HepG2 (cell line): ENCODE measurements around the gene LGALS3. TPM values are rescaled to one million over a fixed set of nuclear protein-coding genes. Genes with fewer than 3 reads are reported as not detected.

Source experiments
- KLF6 ChIP-seq: IDR thresholded peaks from 2 replicates; pipeline ENCODE4 v1.8.0; 2016; ENCODE audit warnings: missing biosample characterization, missing genetic modification reagents
- NCOA5 ChIP-seq: sonication (generic); formaldehyde crosslinking; IDR thresholded peaks from 2 replicates; pipeline ENCODE4 v1.4.0; 2020; ENCODE audit warnings: missing genetic modification reagents
- NFYC ChIP-seq: IDR thresholded peaks from 2 replicates; pipeline ENCODE4 v1.6.1; 2016; ENCODE audit warnings: missing genetic modification reagents, missing compliant biosample characterization
- NONO ChIP-seq, 2 experiments: fragments of 450-650 bp in 1 of 2; sonication (generic) in 1 of 2; formaldehyde crosslinking in 1 of 2; IDR thresholded peaks in 1 of 2; conservative IDR thresholded peaks in 1 of 2; 2 replicates each; pipeline versions ENCODE4 v1.6.1 to v1.8.0; 2017 to 2022; ENCODE audit warnings: mild to moderate bottlenecking in 1 of 2, missing genetic modification reagents in 1 of 2, moderate library complexity in 1 of 2
- PCBP2 ChIP-seq: fragments of 200-400 bp; formaldehyde crosslinking; optimal IDR thresholded peaks from 2 replicates; pipeline ENCODE3; 2018; ENCODE audit warnings: low read length, low read depth; ENCODE audit not compliant: poor library complexity, severe bottlenecking
- ZFP90 ChIP-seq: sonication (generic); formaldehyde crosslinking; IDR thresholded peaks from 2 replicates; pipeline ENCODE4 v1.8.0; 2022; ENCODE audit warnings: missing genetic modification reagents, mild to moderate bottlenecking, inconsistent platforms, borderline replicate concordance
- ZNF333 ChIP-seq: sonication (generic); formaldehyde crosslinking; IDR thresholded peaks from 2 replicates; pipeline ENCODE4 v1.4.0; 2020; ENCODE audit warnings: mild to moderate bottlenecking, missing genetic modification reagents, borderline replicate concordance
- polyA plus RNA-seq, 8 experiments: library from polyadenylated mRNA; depleted of rRNA in 3 of 8; stranded (reverse) in 7 of 8; unstranded in 1 of 8; fragments of >200 nt; fragmentation: Illumina TruSeq in 4 of 8; extraction: Trizol in 4 of 8; gene quantifications; 2 replicates each; pipeline versions ENCODE4 v1.2.1 to v1.2.3, GENCODE V29; 2011 to 2016; ENCODE audit warnings: low read depth in 4 of 8, missing spikeins in 1 of 8, mixed read lengths in 1 of 8; ENCODE audit not compliant: insufficient read depth in 1 of 8
- total RNA-seq, 5 experiments: library from RNA; depleted of rRNA; stranded (reverse); fragments of >200 nt; fragmentation: Illumina TruSeq; extraction: Trizol; gene quantifications; 2 replicates each; pipeline ENCODE4 v1.2.3, GENCODE V29; 2016; ENCODE audit warnings: low read depth in 1 of 5
- TF ChIP-seq, protein P1 (sequence below): sonication (generic); formaldehyde crosslinking; IDR thresholded peaks from 2 replicates; pipeline ENCODE4 v1.5.0; 2020; ENCODE audit warnings: mild to moderate bottlenecking, missing genetic modification reagents
- TF ChIP-seq, protein P2 (sequence below): sonication (generic); formaldehyde crosslinking; IDR thresholded peaks from 2 replicates; pipeline ENCODE4 v1.4.0; 2020; ENCODE audit warnings: missing genetic modification reagents, mild to moderate bottlenecking, borderline replicate concordance
- TF ChIP-seq, protein P3 (sequence below): IDR thresholded peaks from 2 replicates; pipeline ENCODE4 v1.6.1; 2018; ENCODE audit warnings: missing genetic modification reagents
- TF ChIP-seq, protein P4 (sequence below): sonication (generic); formaldehyde crosslinking; IDR thresholded peaks from 2 replicates; pipeline ENCODE4 v1.5.1; 2020; ENCODE audit warnings: mild to moderate bottlenecking, missing genetic modification reagents
- TF ChIP-seq, protein P5 (sequence below): sonication (generic); formaldehyde crosslinking; IDR thresholded peaks from 2 replicates; pipeline ENCODE4 v1.4.0; 2020; ENCODE audit warnings: missing genetic modification reagents

Gene LGALS3
- total and polyA plus RNA-seq, 2 of the 13 experiments (the other 11 are each of a cell fraction or from before 2014, with no cell fraction given), result 5.0 to 97.4 TPM

DNA sequence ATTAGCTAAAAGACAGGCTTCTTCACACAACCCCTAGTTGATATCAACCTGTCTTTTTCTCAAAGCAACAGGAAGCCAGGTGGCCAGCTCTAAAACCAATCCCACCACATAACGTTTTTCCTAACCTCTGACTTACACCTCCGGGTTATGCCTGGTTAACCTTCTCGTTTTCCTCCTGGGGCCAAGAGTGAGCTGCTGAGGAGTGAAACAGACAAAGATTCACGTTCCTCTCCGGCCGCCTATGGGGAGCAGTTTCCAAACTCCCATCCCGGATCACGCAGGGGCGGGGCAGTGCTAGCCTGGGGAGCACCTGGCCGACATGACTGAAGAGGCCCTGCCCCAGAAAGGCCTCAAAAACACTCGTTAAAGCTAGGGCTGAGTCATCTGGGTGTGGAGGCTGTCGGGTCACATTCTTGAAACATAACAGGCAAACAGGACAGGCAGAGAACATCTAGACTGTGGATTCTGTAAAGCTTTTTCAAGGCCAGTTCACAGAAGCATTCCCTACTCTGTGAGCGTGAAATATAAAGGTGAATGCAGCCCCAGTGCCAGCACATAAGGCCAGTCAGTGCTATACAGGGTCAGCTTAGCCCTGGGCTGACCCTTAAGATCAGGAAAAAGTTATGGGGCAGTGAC is 25.9 kb upstream of the LGALS3 start (continued):
- TF ChIP-seq, protein P1, sequence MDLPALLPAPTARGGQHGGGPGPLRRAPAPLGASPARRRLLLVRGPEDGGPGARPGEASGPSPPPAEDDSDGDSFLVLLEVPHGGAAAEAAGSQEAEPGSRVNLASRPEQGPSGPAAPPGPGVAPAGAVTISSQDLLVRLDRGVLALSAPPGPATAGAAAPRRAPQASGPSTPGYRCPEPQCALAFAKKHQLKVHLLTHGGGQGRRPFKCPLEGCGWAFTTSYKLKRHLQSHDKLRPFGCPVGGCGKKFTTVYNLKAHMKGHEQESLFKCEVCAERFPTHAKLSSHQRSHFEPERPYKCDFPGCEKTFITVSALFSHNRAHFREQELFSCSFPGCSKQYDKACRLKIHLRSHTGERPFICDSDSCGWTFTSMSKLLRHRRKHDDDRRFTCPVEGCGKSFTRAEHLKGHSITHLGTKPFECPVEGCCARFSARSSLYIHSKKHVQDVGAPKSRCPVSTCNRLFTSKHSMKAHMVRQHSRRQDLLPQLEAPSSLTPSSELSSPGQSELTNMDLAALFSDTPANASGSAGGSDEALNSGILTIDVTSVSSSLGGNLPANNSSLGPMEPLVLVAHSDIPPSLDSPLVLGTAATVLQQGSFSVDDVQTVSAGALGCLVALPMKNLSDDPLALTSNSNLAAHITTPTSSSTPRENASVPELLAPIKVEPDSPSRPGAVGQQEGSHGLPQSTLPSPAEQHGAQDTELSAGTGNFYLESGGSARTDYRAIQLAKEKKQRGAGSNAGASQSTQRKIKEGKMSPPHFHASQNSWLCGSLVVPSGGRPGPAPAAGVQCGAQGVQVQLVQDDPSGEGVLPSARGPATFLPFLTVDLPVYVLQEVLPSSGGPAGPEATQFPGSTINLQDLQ, result no peak
- 0 out of 2 replicates have a peak, but pooled peaks have one; percentile 24 for TF ChIP-seq KLF6 (CRISPR knock-in tag)
- no peak for TF ChIP-seq PCBP2
- TF ChIP-seq NFYC (CRISPR knock-in tag), result no peak
- TF ChIP-seq, protein P2, sequence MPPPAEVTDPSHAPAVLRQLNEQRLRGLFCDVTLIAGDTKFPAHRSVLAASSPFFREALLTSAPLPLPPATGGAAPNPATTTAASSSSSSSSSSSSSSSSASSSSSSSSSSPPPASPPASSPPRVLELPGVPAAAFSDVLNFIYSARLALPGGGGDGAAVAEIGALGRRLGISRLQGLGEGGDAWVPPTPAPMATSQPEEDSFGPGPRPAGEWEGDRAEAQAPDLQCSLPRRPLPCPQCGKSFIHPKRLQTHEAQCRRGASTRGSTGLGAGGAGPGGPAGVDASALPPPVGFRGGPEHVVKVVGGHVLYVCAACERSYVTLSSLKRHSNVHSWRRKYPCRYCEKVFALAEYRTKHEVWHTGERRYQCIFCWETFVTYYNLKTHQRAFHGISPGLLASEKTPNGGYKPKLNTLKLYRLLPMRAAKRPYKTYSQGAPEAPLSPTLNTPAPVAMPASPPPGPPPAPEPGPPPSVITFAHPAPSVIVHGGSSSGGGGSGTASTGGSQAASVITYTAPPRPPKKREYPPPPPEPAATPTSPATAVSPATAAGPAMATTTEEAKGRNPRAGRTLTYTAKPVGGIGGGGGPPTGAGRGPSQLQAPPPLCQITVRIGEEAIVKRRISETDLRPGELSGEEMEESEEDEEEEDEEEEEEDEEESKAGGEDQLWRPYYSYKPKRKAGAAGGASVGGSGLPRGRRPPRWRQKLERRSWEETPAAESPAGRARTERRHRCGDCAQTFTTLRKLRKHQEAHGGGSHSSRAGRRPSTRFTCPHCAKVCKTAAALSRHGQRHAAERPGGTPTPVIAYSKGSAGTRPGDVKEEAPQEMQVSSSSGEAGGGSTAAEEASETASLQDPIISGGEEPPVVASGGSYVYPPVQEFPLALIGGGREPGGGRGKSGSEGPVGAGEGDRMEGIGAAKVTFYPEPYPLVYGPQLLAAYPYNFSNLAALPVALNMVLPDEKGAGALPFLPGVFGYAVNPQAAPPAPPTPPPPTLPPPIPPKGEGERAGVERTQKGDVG (CRISPR knock-in tag), result 0 out of 2 replicates have a peak, but pooled peaks have one; percentile 25
- TF ChIP-seq, protein P3, sequence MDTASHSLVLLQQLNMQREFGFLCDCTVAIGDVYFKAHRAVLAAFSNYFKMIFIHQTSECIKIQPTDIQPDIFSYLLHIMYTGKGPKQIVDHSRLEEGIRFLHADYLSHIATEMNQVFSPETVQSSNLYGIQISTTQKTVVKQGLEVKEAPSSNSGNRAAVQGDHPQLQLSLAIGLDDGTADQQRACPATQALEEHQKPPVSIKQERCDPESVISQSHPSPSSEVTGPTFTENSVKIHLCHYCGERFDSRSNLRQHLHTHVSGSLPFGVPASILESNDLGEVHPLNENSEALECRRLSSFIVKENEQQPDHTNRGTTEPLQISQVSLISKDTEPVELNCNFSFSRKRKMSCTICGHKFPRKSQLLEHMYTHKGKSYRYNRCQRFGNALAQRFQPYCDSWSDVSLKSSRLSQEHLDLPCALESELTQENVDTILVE (CRISPR knock-in tag), result no peak
- no peak for TF ChIP-seq NONO (IDR thresholded peaks at IDR 0.05)
- 0 out of 2 replicates have a peak, but pooled peaks have one; percentile 58 for TF ChIP-seq NONO (CRISPR knock-in tag; conservative IDR thresholded peaks at IDR 0.05)
- TF ChIP-seq ZFP90 (CRISPR knock-in tag), result 0 out of 2 replicates have a peak, but pooled peaks have one; percentile 72
- TF ChIP-seq, protein P4, sequence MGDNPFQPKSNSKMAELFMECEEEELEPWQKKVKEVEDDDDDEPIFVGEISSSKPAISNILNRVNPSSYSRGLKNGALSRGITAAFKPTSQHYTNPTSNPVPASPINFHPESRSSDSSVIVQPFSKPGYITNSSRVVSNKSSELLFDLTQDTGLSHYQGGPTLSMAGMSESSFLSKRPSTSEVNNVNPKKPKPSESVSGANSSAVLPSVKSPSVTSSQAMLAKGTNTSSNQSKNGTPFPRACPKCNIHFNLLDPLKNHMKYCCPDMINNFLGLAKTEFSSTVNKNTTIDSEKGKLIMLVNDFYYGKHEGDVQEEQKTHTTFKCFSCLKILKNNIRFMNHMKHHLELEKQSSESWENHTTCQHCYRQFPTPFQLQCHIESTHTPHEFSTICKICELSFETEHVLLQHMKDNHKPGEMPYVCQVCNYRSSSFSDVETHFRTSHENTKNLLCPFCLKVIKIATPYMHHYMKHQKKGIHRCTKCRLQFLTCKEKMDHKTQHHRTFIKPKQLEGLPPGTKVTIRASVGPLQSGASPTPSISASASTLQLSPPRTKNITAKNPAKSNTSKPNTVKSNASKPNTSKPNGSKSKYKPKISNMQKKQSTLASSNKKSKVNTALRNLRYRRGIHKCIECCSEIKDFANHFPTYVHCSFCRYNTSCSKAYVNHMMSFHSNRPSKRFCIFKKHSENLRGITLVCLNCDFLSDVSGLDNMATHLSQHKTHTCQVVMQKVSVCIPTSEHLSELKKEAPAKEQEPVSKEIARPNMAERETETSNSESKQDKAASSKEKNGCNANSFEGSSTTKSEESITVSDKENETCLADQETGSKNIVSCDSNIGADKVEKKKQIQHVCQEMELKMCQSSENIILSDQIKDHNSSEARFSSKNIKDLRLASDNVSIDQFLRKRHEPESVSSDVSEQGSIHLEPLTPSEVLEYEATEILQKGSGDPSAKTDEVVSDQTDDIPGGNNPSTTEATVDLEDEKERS (CRISPR knock-in tag), result 0 out of 2 replicates have a peak, but pooled peaks have one; percentile 79
- TF ChIP-seq, protein P5, sequence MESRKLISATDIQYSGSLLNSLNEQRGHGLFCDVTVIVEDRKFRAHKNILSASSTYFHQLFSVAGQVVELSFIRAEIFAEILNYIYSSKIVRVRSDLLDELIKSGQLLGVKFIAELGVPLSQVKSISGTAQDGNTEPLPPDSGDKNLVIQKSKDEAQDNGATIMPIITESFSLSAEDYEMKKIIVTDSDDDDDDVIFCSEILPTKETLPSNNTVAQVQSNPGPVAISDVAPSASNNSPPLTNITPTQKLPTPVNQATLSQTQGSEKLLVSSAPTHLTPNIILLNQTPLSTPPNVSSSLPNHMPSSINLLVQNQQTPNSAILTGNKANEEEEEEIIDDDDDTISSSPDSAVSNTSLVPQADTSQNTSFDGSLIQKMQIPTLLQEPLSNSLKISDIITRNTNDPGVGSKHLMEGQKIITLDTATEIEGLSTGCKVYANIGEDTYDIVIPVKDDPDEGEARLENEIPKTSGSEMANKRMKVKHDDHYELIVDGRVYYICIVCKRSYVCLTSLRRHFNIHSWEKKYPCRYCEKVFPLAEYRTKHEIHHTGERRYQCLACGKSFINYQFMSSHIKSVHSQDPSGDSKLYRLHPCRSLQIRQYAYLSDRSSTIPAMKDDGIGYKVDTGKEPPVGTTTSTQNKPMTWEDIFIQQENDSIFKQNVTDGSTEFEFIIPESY (CRISPR knock-in tag), result no peak
- 0 out of 2 replicates have a peak, but pooled peaks have one; percentile 75 for TF ChIP-seq ZNF333 (CRISPR knock-in tag)
- TF ChIP-seq NCOA5, result no peak
